K562 (cell line): ENCODE results near the gene LACTB. TPM values are rescaled to one million over a fixed set of nuclear protein-coding genes. Genes with fewer than 3 reads are reported as not detected.

ENCODE experiments used
- ATAC-seq: fragments of 200-7000 bp; cut with Tn5 transposase; 3 replicates; pipeline ENCODE4 v1.9.1; 2020; ENCODE audit warnings: moderate library complexity
- BruUV-seq: library from RNA; stranded (reverse); fragments of 400-500 nt; replicated peaks from 2 replicates; lab custom pipeline; 2021; lab: Mats Ljungman, UMichigan
- CTCF ChIA-PET: fragments of 300-600 bp; formaldehyde crosslinking; extraction: SDS; loops from one replicate; lab custom pipeline; 2021; ENCODE audit warnings: low intra/inter-chr PET ratio; lab: Yijun Ruan, JAX
- POLR2A ChIA-PET: fragments of 300-600, 350-650 bp; sonication (Branson Sonifier 250); formaldehyde crosslinking; extraction: SDS; loops from one replicate; lab custom pipeline; 2021; ENCODE audit warnings: antibody characterized with exemption, inconsistent platforms; lab: Yijun Ruan, JAX
- DNase-seq, 4 experiments: peaks; one replicate each; pipeline versions ENCODE4 v3.0.0 to v3.0.0-alpha.2; 2011 to 2018; ENCODE audit warnings: low spot score in 3 of 4, mixed read lengths in 3 of 4; ENCODE audit errors: extremely low read depth in 1 of 4
- FAIRE-seq: peaks from 2 replicates; lab custom pipeline; 2011; peaks lifted over from hg19 to GRCh38; lab: Jason Lieb, UNC
- H2AFZ ChIP-seq: 2 replicates; pipeline ENCODE4 v1.6.0; 2011; ENCODE audit warnings: low read depth, low read length, control low read depth, inconsistent platforms
- H3K27ac ChIP-seq: fragments of 200-600 bp; 3 replicates; pipeline ENCODE4 v1.8.0; 2011; ENCODE audit warnings: low read depth, mild to moderate bottlenecking, control low read depth, inconsistent platforms, low read length, moderate library complexity, mixed read lengths; ENCODE audit errors: extremely low read depth
- H3K27me3 ChIP-seq, 2 experiments: fragments of 300-600 bp in 1 of 2; 2 replicates in 1 of 2; 3 replicates in 1 of 2; pipeline versions ENCODE4 v1.6.0 to v1.8.0; 2011; ENCODE audit warnings: inconsistent platforms in 2 of 2, low read length in 2 of 2, mild to moderate bottlenecking in 1 of 2, mixed read lengths in 1 of 2, moderate library complexity in 1 of 2; ENCODE audit not compliant: control insufficient read depth in 2 of 2, insufficient read depth in 2 of 2
- H3K36me3 ChIP-seq: fragments of 300-600 bp; 3 replicates; pipeline ENCODE4 v1.8.0; 2011; ENCODE audit warnings: mild to moderate bottlenecking, low read length, inconsistent platforms; ENCODE audit not compliant: control insufficient read depth, insufficient read depth
- H3K4me1 ChIP-seq, 2 experiments: fragments of 200-600 bp in 1 of 2; replicated peaks in 1 of 2; 2 replicates in 1 of 2; 3 replicates in 1 of 2; pipeline versions ENCODE4 v1.5.1 to v1.8.0; 2011; ENCODE audit warnings: inconsistent platforms in 2 of 2, low read length in 2 of 2, mild to moderate bottlenecking in 1 of 2, mixed read lengths in 1 of 2, moderate library complexity in 1 of 2; ENCODE audit not compliant: control insufficient read depth in 2 of 2, insufficient read depth in 2 of 2
- H3K4me2 ChIP-seq: 2 replicates; pipeline ENCODE4 v1.6.1; 2011; ENCODE audit warnings: low read length, control low read depth, inconsistent platforms, mixed read lengths; ENCODE audit not compliant: insufficient read depth
- H3K4me3 ChIP-seq: fragments of 200-600 bp; sonication (generic), shearing (Covaris generic); 2 replicates; pipeline ENCODE4 v1.5.1; 2016; ENCODE audit warnings: control low read depth, inconsistent platforms
- H3K79me2 ChIP-seq: fragments of 200-600 bp; 3 replicates; pipeline ENCODE4 v1.8.0; 2011; ENCODE audit warnings: low read length, inconsistent platforms; ENCODE audit not compliant: control insufficient read depth, insufficient read depth
- H3K9ac ChIP-seq, 2 experiments: 2 replicates each; pipeline versions ENCODE4 v1.6.0 to v1.6.1; 2011; ENCODE audit warnings: low read depth in 2 of 2, low read length in 2 of 2, control low read depth in 1 of 2, inconsistent platforms in 1 of 2, mild to moderate bottlenecking in 1 of 2, mixed read lengths in 1 of 2; ENCODE audit not compliant: insufficient read depth in 1 of 2
- H3K9me1 ChIP-seq: one replicate; pipeline ENCODE4 v1.6.0; 2011; ENCODE audit warnings: inconsistent platforms, mild to moderate bottlenecking, low read length, moderate library complexity; ENCODE audit not compliant: control insufficient read depth, insufficient read depth
- H3K9me3 ChIP-seq: replicated peaks from 2 replicates; pipeline ENCODE4 v1.5.1; 2011; ENCODE audit warnings: low read depth, low read length, inconsistent platforms; ENCODE audit not compliant: control insufficient read depth, insufficient read depth
- H4K20me1 ChIP-seq: replicated peaks from 2 replicates; pipeline ENCODE4 v1.6.1; 2011; ENCODE audit warnings: low read length, inconsistent platforms, mixed read lengths; ENCODE audit not compliant: control insufficient read depth, insufficient read depth
- ATF3 ChIP-seq, 2 experiments: fragments of 450-650 bp in 1 of 2; sonication (generic) in 1 of 2; formaldehyde crosslinking in 1 of 2; IDR thresholded peaks in 1 of 2; conservative IDR thresholded peaks in 1 of 2; 2 replicates each; pipeline versions ENCODE4 v1.6.1 to v1.8.1; 2016 to 2023; ENCODE audit warnings: mild to moderate bottlenecking in 2 of 2, moderate library complexity in 2 of 2, inconsistent platforms in 1 of 2, missing genetic modification reagents in 1 of 2
- CREBBP ChIP-seq: IDR thresholded peaks from one replicate; pipeline ENCODE4 v1.6.1; 2012; ENCODE audit warnings: low read depth, mild to moderate bottlenecking, control low read depth, inconsistent platforms, low read length
- NR0B1 ChIP-seq: fragments of 450-650 bp; IDR thresholded peaks from one replicate; pipeline ENCODE4 v1.6.1; 2018; ENCODE audit warnings: mild to moderate bottlenecking, moderate library complexity; ENCODE audit not compliant: partially characterized antibody
- PRDM10 ChIP-seq: fragments of 450-650 bp; IDR thresholded peaks from 2 replicates; pipeline ENCODE4 v1.6.1; 2018; ENCODE audit not compliant: partially characterized antibody
- SUPT5H ChIP-seq: fragments of 450-650 bp; IDR thresholded peaks from 2 replicates; pipeline ENCODE4 v1.6.1; 2016
- ZNF140 ChIP-seq: fragments of 250-450 bp; sonication (Bioruptor Pico); IDR thresholded peaks from 2 replicates; pipeline ENCODE4 v1.8.0; 2021; ENCODE audit warnings: moderate library complexity, mild to moderate bottlenecking, inconsistent platforms
- ZNF592 ChIP-seq: fragments of 450-650 bp; IDR thresholded peaks from 2 replicates; pipeline ENCODE4 v1.6.1; 2017; ENCODE audit warnings: antibody characterized with exemption, mild to moderate bottlenecking
- WGBS: fragments of 100-300 bp; shearing (Covaris generic); methylation state at CpG from one replicate; pipeline ENCODE4 v1.1.6; 2016; ENCODE audit warnings: low coverage, mixed read lengths; ENCODE audit not compliant: insufficient coverage; ENCODE audit errors: missing lambda C conversion rate; 5-methylcytosine and 5-hydroxymethylcytosine counted together
- in situ Hi-C: fragments of 300-500 bp; cut with MboI; formaldehyde crosslinking; loops from 4 replicates; pipeline ENCODE4 v1.15.0; 2018; ENCODE audit warnings: inconsistent platforms, mixed read lengths
- intact Hi-C: fragments of 100-400 bp; cut with micrococcal nuclease; formaldehyde crosslinking; loops from 2 replicates; pipeline ENCODE4 v1.14.2; 2022
- polyA plus RNA-seq, 8 experiments: library from polyadenylated mRNA; depleted of rRNA in 4 of 8; stranded (reverse) in 5 of 8; unstranded in 3 of 8; fragments of >200 nt; fragmentation: Nextera tagmentation in 2 of 8; fragmentation: Illumina TruSeq in 1 of 8; extraction: Ambion mirVana in 2 of 8; extraction: Trizol in 1 of 8; gene quantifications; 2 replicates each; pipeline versions ENCODE4 v1.2.1 to v1.2.3, GENCODE V29; 2011 to 2014; ENCODE audit warnings: inconsistent platforms in 1 of 8, missing spikeins in 1 of 8
- total RNA-seq, 7 experiments: library from RNA; depleted of rRNA in 6 of 7; stranded (reverse); fragments of >200 nt in 6 of 7; fragmentation: Illumina TruSeq in 2 of 7; extraction: Trizol in 2 of 7; gene quantifications; 2 replicates each; pipeline versions ENCODE4 v1.2.1 to v1.2.3, GENCODE V29; 2011 to 2021; ENCODE audit warnings: low replicate concordance in 1 of 7

The LACTB gene
- total and polyA plus RNA-seq, 9 of the 15 experiments (the other 6 are each of a cell fraction or from before 2014, with no cell fraction given), result 3.1 to 15.5 (median 9.8) TPM

- ATAC-seq (0 out of 3 replicates have a peak, but pooled peaks have one; percentile 9), FAIRE-seq (peak; percentile 11), DNase-seq (peak in 1 of 4 experiments; percentile 14)
- in situ Hi-C loops, result no loop called here
- H3K4me1 ChIP-seq, result peaks cover 5 to 39% of the 10 kb centered on the region in 2 experiments; a peak in 3 of 5 replicates
- no peak overlapping the region for H3K27ac ChIP-seq
- no peaks in the 10 kb centered on the region for H3K9me1 ChIP-seq
- H3K9ac ChIP-seq, result 0 out of 4 replicates have a peak overlapping the region, but pooled peaks of 1 of the 2 experiments have one; percentile 21
- no peaks in the 10 kb centered on the region for H4K20me1 ChIP-seq
- no peak overlapping the region for H3K4me3 ChIP-seq
- no TSS peak for BruUV-seq
- ChIA-PET POLR2A (interaction anchor here (1.5 kb wide), 1 partner anchor 18 kb away, joined by 5 read pairs; no protein-coding TSS in a partner anchor), CTCF (no interaction called here)
- H3K36me3 ChIP-seq, result no peaks in the 10 kb centered on the region
- peak overlapping the region; percentile 51; the same call in 1 of the 2 replicates for H3K4me2 ChIP-seq
- H2AFZ ChIP-seq, result peak overlapping the region; percentile 71
- no peaks in the 10 kb centered on the region for H3K9me3 ChIP-seq
- H3K79me2 ChIP-seq, result no peaks in the 10 kb centered on the region
- 38% methylated on average over 17 of the region's 17 CpGs for WGBS
- H3K27me3 ChIP-seq, result no peaks in the 10 kb centered on the region
- intact Hi-C loops, result no loop called here
- TF ChIP-seq NR0B1 (no peak), SUPT5H (no peak), ATF3 (IDR thresholded peaks at IDR 0.05) (no peak), ATF3 (CRISPR knock-in tag; conservative IDR thresholded peaks at IDR 0.05) (no peak), PRDM10 (peak; percentile 8), CREBBP (no peak), ZNF592 (peak; percentile 58), ZNF140 (CRISPR knock-in tag) (no peak)
Measured at GRCh38 chr15:63075015-63075983, 46.4 kb upstream of the LACTB start.
